ENCODE data around the gene PDE10A.
"Not testable (repeated sequence)": the region's sequence is repeated elsewhere in the genome, so short reads cannot be mapped to it uniquely, and the experiment has no call there.

Gene PDE10A

GRCh38 chr6:165506657-165507056 lies 156.4 kb downstream of the PDE10A start:
- TF ChIP-seq CTCF (IDR thresholded peaks at IDR 0.05): no peak
- Histone ChIP-seq H3K36me3 (no peaks in the 10 kb centered on the region), H3K27ac (no peak overlapping the region), H3K9me3 (no peaks in the 10 kb centered on the region), H3K4me3 (no peak overlapping the region), H3K27me3 (no peaks in the 10 kb centered on the region), H3K4me1 (no peaks in the 10 kb centered on the region)
- intact Hi-C loops (cut with DNase I; ENCODE audit: low total_unique reads): no loop called here
- no peak for DNase-seq

DNA sequence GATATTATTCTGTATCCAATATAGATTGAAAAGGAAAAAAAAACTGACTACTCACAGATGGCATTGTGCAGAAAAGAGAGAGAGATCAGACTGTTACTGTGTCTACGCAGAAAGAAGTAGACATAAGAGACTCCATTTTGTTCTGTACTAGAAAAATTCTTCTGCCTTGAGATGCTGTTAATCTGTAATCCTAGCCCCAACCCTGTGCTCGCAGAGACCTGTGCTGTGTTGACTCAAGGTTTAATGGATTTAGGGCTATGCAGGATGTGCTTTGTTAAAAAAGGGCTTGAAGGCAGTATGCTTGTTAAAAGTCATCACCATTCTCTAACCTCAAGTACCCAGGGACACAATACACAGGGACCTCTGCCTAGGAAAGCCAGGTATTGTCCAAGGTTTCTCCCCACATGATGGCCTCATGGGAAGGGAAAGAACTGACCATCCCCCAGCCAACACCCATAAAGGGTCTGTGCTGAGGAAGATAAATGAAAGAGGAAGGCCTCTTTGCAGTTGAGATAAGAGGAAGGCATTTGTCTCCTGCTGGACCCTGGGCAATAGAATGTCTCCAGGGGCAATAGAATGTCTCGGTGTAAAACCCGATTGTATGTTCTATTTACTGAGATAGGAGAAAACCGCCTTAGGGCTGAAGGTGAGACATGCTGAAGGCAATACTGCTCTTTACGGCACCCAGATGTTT lies 162.7 kb downstream of the PDE10A start:
- H3K36me3 ChIP-seq; H3K27ac ChIP-seq; H3K4me1 ChIP-seq; H3K4me3 ChIP-seq; H3K27me3 ChIP-seq; intact Hi-C loops (cut with DNase I; ENCODE audit: low total_unique reads); DNase-seq; H3K9me3 ChIP-seq: not testable (repeated sequence)

DNA sequence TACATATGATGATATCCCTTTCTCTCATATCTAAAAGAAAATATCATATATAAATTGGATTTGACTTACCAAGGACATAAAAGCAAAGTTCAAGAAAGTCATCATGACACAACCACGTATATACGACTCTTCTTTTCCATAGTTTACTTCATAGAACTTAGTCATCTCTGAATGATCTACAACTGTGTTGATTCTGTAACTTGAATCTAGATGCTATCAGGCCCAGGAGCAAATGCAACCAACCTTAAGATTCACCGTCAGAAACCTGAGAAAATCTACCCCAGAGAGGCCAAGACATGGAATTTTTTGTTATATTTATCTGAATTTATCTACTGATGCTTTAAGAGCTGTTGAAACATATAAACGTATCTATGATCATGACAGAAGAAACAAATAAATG lies 165.6 kb downstream of the PDE10A start:
- Histone ChIP-seq H3K9me3 (no peaks in the 10 kb centered on the region), H3K27me3 (no peaks in the 10 kb centered on the region), H3K36me3 (no peaks in the 10 kb centered on the region), H3K4me1 (no peaks in the 10 kb centered on the region), H3K27ac (no peak overlapping the region), H3K4me3 (no peak overlapping the region)
- no peak for TF ChIP-seq CTCF (IDR thresholded peaks at IDR 0.05)
- intact Hi-C loops (cut with DNase I; ENCODE audit: low total_unique reads): no loop called here
- DNase-seq: no peak

- no peak overlapping the region for H3K4me3 ChIP-seq
- DNase-seq: no peak
- H3K27ac ChIP-seq: no peak overlapping the region
- no peaks in the 10 kb centered on the region for H3K36me3 ChIP-seq
- no peaks in the 10 kb centered on the region for H3K4me1 ChIP-seq
- TF ChIP-seq CTCF (IDR thresholded peaks at IDR 0.05): no peak
- intact Hi-C loops (cut with DNase I; ENCODE audit: low total_unique reads): no loop called here
- H3K27me3 ChIP-seq: no peaks in the 10 kb centered on the region
- no peaks in the 10 kb centered on the region for H3K9me3 ChIP-seq
Observed at GRCh38 chr6:165488624-165489295, 174.3 kb downstream of the PDE10A start.

DNA sequence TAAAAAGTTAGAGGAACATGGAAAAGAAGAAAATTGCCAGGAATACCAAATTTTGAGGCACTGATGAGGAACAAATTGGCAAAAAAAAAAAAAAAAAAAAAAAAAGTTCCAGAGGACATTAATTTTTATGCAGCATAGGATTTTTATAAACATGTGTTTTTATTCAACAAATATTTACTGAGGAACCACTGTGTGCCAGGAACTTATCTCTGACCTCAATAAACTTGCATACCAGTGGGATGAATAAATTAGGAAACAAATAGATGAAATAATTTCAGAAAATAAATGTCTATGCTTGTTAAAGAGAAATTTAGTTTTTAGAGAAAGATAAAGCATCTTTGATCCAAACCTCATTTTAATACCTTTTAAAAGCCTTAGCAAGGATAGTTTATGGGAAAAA lies 175.1 kb downstream of the PDE10A start:
- intact Hi-C loops (cut with DNase I; ENCODE audit: low total_unique reads): no loop called here
- H3K4me3 ChIP-seq: no peak overlapping the region
- H3K27me3 ChIP-seq: no peaks in the 10 kb centered on the region
- DNase-seq: no peak
- no peaks in the 10 kb centered on the region for H3K4me1 ChIP-seq
- no peak overlapping the region for H3K27ac ChIP-seq
- no peaks in the 10 kb centered on the region for H3K36me3 ChIP-seq
- no peak for TF ChIP-seq CTCF (IDR thresholded peaks at IDR 0.05)
- H3K9me3 ChIP-seq: no peaks in the 10 kb centered on the region

GRCh38 chr6:165487347-165487746 lies 175.7 kb downstream of the PDE10A start:
- intact Hi-C loops (cut with DNase I; ENCODE audit: low total_unique reads): no loop called here
- H3K36me3 ChIP-seq: no peaks in the 10 kb centered on the region
- no peak for TF ChIP-seq CTCF (IDR thresholded peaks at IDR 0.05)
- H3K9me3 ChIP-seq: no peaks in the 10 kb centered on the region
- H3K27ac ChIP-seq: no peak overlapping the region
- no peaks in the 10 kb centered on the region for H3K4me1 ChIP-seq
- H3K27me3 ChIP-seq: no peaks in the 10 kb centered on the region
- H3K4me3 ChIP-seq: no peak overlapping the region
- no peak for DNase-seq

Measured in tibial artery (tissue), 4 donors.